Right ventricle myocardium inferior (tissue), 1 donor: Measurements from ENCODE around the gene FAM174C. TPM values are rescaled to one million over a fixed set of nuclear protein-coding genes. Genes with fewer than 3 reads are reported as not detected.
A peak's percentile ranks its signal among the peaks of the same experiment; 100 is the strongest.
"Not testable (repeated sequence)": the region's sequence is repeated elsewhere in the genome, so short reads cannot be mapped to it uniquely, and the experiment has no call there.

ENCODE experiments used
- ATAC-seq: fragments of 200-7000 bp; cut with Tn5 transposase; one replicate; pipeline ENCODE4 v1.9.1; 2020; ENCODE audit warnings: mild to moderate bottlenecking, moderate library complexity
- DNase-seq: peaks from one replicate; pipeline ENCODE4 v3.0.0; 2021; ENCODE audit errors: missing footprints
- intact Hi-C: fragments of 100-400 bp; cut with DNase I; formaldehyde crosslinking; loops from one replicate; pipeline ENCODE4 v1.11.0; 2022
- total RNA-seq: library from RNA; stranded (reverse); fragmentation: NEBNext Ultra II Directional; extraction: Animal tissue kit (Norgen Biotek cat#: 25700); gene quantifications from one replicate; pipeline ENCODE4 v1.2.1, GENCODE V29; 2021
- donor health status: DM: no; HTN: yes; CAD: no; lungs with severe emphysema.

Gene FAM174C
- total RNA-seq, 1 donor from 2014 or later, result 13.1 TPM

GRCh38 chr19:1304197-1304924 lies 29.0 kb downstream of the FAM174C start:
- ATAC-seq (no peak), DNase-seq (no peak)
- intact Hi-C loops, result no loop called here

DNA sequence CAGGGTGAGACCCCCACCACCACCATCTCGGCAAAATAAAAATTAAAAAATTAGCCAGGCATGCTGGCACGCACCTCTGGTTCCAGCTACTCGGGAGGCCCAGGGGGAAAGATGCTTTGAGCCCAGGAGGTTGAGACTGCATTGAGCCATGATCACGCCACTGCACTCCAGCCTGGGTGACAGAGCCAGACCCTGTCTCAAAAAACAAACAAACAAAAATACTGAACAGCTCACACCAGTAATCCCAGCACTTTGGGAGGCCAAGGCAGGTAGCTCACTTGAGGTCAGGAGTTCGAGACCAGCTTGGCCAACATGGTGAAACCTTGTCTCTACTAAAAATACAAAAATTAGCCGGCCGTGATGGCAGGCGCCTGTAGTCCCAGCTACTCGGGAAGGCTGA lies 30.0 kb downstream of the FAM174C start:
- DNase-seq, intact Hi-C loops, ATAC-seq: not testable (repeated sequence)

DNA sequence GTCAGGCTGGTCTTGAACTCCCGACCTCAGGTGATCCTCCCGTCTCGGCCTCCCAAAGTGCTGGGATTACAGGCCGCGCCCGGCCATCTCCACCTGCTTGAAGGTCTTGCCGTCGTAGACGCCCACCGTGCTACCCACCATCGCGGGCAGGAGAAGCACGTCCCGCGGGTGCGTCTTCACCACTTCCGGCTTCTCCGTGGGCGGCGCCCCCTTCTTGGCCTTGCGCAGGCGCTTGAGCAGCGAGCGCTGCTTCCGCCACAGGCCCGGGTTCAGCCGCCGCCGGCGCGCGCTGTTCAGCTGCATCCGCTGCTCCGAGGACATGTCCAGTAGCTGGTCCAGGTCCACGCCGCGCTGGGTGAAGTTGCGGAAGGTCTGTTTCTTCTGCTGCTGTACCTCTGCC lies 32.0 kb downstream of the FAM174C start:
- ATAC-seq (no peak), DNase-seq (no peak)
- intact Hi-C loops, result no loop called here

GRCh38 chr19:1307755-1308303 lies 32.5 kb downstream of the FAM174C start:
- ATAC-seq (no peak), DNase-seq (no peak)
- intact Hi-C loops, result no loop called here

GRCh38 chr19:1308718-1309117 lies 33.4 kb downstream of the FAM174C start:
- intact Hi-C loops, result no loop called here
- no peak for DNase-seq
- ATAC-seq, result no peak

- no peak for ATAC-seq
- intact Hi-C loops, result no loop called here
Observed at GRCh38 chr19:1309977-1310852, 34.9 kb downstream of the FAM174C start.

GRCh38 chr19:1310853-1311180 lies 35.5 kb downstream of the FAM174C start:
- intact Hi-C loops, result no loop called here
- DNase-seq, result no peak
- no peak for ATAC-seq

More at GRCh38 chr19:1309977-1310852, 34.9 kb downstream of the FAM174C start:
- no peak for DNase-seq

- no peak for ATAC-seq
- intact Hi-C loops, result no loop called here
- no peak for DNase-seq
Observed at GRCh38 chr19:1311543-1312091, 36.3 kb downstream of the FAM174C start.

- DNase-seq (no peak), ATAC-seq (no peak)
- intact Hi-C loops, result no loop called here
Observed at GRCh38 chr19:1312767-1313694, 37.7 kb downstream of the FAM174C start.

GRCh38 chr19:1313695-1314613 lies 38.6 kb downstream of the FAM174C start:
- DNase-seq (no peak), ATAC-seq (no peak)
- intact Hi-C loops, result no loop called here

DNA sequence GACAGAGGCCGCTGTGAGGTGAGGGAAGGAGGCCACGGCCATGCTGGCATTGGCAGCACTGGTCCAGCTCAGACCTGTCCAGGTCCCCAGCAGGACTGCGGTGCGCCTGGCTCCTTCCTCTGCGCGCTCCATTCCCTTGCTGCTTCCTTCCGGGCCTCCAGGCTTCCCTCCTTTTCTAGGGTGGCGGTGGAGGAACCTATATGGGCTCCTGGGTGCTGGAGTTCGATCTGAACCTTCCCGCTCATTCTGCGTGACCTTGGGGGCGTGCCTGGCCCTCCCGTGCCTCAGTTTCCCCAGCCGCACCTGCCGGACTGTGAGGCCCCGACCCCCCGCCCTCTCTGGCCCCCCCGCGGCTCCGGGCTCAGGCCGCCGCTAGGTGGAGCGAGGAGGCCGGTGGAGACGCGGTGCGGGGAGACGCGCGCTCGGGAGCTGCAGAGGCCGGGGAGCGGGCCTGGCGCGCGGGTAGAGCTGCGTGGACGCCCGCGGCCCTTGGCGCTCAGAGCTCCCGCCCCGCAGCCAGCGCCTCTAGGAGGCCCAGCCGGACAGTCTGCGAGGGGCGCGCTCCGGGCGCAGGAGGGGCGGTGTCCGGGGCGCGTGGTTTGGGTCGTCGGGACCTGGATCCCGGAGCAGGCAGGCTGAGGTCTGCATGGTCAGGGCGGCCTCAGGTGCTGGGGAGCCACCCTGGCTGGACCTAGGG lies 40.3 kb downstream of the FAM174C start:
- intact Hi-C loops, result loop anchor here (5.0 kb wide), 1 partner anchor 37 kb away; a partner anchor contains a TSS
- ATAC-seq (peak; percentile 86), DNase-seq (peak; percentile 79)

- intact Hi-C loops, result loop anchor here (5.0 kb wide), 1 partner anchor 36 kb away; a partner anchor contains a TSS
- DNase-seq (no peak), ATAC-seq (no peak)
Observed at GRCh38 chr19:1316466-1316865, 41.1 kb downstream of the FAM174C start.

- DNase-seq (no peak), ATAC-seq (no peak)
- intact Hi-C loops, result loop anchor here (5.0 kb wide), 1 partner anchor 35 kb away; a partner anchor contains a TSS
Observed at GRCh38 chr19:1317274-1318003, 42.1 kb downstream of the FAM174C start.

- intact Hi-C loops, result loop anchor here (5.0 kb wide), 1 partner anchor 33 kb away; a partner anchor contains a TSS
- DNase-seq, result no peak
- ATAC-seq, result no peak
Observed at GRCh38 chr19:1318678-1319471, 43.5 kb downstream of the FAM174C start.

GRCh38 chr19:1320282-1320650 lies 44.9 kb downstream of the FAM174C start:
- DNase-seq, ATAC-seq, intact Hi-C loops: not testable (repeated sequence)
